Kidney (tissue), 22 donors: ENCODE measurements around the gene GNRHR. TPM values are rescaled to one million over a fixed set of nuclear protein-coding genes. Genes with fewer than 3 reads are reported as not detected.

Experiments
- DNase-seq, 5 donors: peaks; one replicate each; pipeline ENCODE4 v3.0.0-alpha.2; 2013 to 2020
- FAIRE-seq: peaks from 2 replicates; lab custom pipeline; 2012; peaks lifted over from hg19 to GRCh38; lab: Jason Lieb, UNC
- H3K27ac ChIP-seq, 2 donors: one replicate each; pipeline ENCODE4 v1.7.0; 2013; ENCODE audit warnings: low read depth in 2 of 2, low read length in 2 of 2, inconsistent platforms in 1 of 2
- H3K27me3 ChIP-seq: one replicate; pipeline ENCODE4 v1.7.1; 2013; ENCODE audit warnings: low read length, inconsistent platforms; ENCODE audit not compliant: control insufficient read depth, insufficient read depth
- H3K36me3 ChIP-seq, 3 donors: one replicate each; pipeline versions ENCODE4 v1.7.0 to v1.7.1; 2013; ENCODE audit warnings: low read length in 3 of 3, control low read depth in 1 of 3, inconsistent platforms in 1 of 3; ENCODE audit not compliant: insufficient read depth in 3 of 3, control insufficient read depth in 2 of 3
- H3K4me1 ChIP-seq, 3 donors: one replicate each; pipeline versions ENCODE4 v1.7.0 to v1.7.1; 2013; ENCODE audit warnings: low read length in 3 of 3, inconsistent platforms in 1 of 3, low read depth in 1 of 3; ENCODE audit not compliant: control insufficient read depth in 2 of 3, insufficient read depth in 2 of 3
- H3K4me3 ChIP-seq, 3 donors: one replicate each; pipeline versions ENCODE4 v1.7.0 to v1.8.1; 2013; ENCODE audit warnings: low read length in 3 of 3, control low read depth in 1 of 3, inconsistent platforms in 1 of 3
- H3K9ac ChIP-seq, 3 donors: one replicate each; pipeline versions ENCODE4 v1.7.0 to v1.7.1; 2013; ENCODE audit warnings: low read length in 3 of 3, control low read depth in 1 of 3, inconsistent platforms in 1 of 3
- H3K9me3 ChIP-seq, 3 donors: one replicate each; pipeline versions ENCODE4 v1.7.0 to v1.7.1; 2013; ENCODE audit warnings: low read length in 3 of 3, control low read depth in 1 of 3, inconsistent platforms in 1 of 3; ENCODE audit not compliant: control insufficient read depth in 2 of 3, insufficient read depth in 1 of 3
- CTCF ChIP-seq: IDR thresholded peaks from 3 replicates; pipeline ENCODE4 v1.5.1; 2012; ENCODE audit warnings: mild to moderate bottlenecking, moderate library complexity, borderline replicate concordance; ENCODE audit not compliant: insufficient read depth; ENCODE audit errors: extremely low read depth
- intact Hi-C: fragments of 100-400 bp; cut with DNase I; formaldehyde crosslinking; loops from one replicate; pipeline ENCODE4 v1.11.1; 2022
- long read RNA-seq, 10 donors: library from polyadenylated mRNA in 1 of 10; unstranded in 1 of 10; transcript quantifications; one replicate each; pipeline ENCODE4 v2.0.0 and lab custom pipeline, GENCODE V29; 2021 to 2026
- polyA plus RNA-seq: library from polyadenylated mRNA; stranded (reverse); fragments of 350-450 nt; fragmentation: Illumina TruSeq; extraction: RNeasy Lipid Tissue Mini Kit (QIAGEN cat#74804); gene quantifications from one replicate; pipeline ENCODE4 v1.2.3, GENCODE V29; 2014; ENCODE audit warnings: low read depth, low replicate concordance; ENCODE audit not compliant: insufficient read depth
- total RNA-seq: library from RNA; stranded (reverse); fragmentation: NEBNext Ultra II Directional; extraction: Animal tissue kit (Norgen Biotek cat#: 25700); gene quantifications from one replicate; pipeline ENCODE4 v1.2.1, GENCODE V29; 2021
- donor health status: control.
- donor health status: control.
- donor health status: control.
- donor health status: control.
- donor health status: control.
- donor health status: DM: yes; HTN: yes; CAD: no.
- donor health status: Normal renal cell carcinoma (clear cell type).

GNRHR gene, protein sequence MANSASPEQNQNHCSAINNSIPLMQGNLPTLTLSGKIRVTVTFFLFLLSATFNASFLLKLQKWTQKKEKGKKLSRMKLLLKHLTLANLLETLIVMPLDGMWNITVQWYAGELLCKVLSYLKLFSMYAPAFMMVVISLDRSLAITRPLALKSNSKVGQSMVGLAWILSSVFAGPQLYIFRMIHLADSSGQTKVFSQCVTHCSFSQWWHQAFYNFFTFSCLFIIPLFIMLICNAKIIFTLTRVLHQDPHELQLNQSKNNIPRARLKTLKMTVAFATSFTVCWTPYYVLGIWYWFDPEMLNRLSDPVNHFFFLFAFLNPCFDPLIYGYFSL
- total RNA-seq (not detected), polyA plus RNA-seq (not detected)
- long read RNA-seq, donor 1, result 0 reads
- long read RNA-seq, donor 2, result 0 reads
- long read RNA-seq, donor 3, result 0 reads
- long read RNA-seq, donor 4, result 0 reads
- long read RNA-seq, donor 5, result 0 reads
- long read RNA-seq, donor 6, result 0 reads
- long read RNA-seq, donor 7, result 0 reads
- long read RNA-seq, donor 8, result 0 reads
- long read RNA-seq, donor 9, result 0 reads
- long read RNA-seq, donor 10, result 0 reads

- Histone ChIP-seq H3K4me3 (no peak within 1 kb of the TSS), H3K27ac (no peak within 1 kb of the TSS), H3K36me3 (no peaks in the 10 kb centered on the region), H3K27me3 (no peaks in the 10 kb centered on the region), H3K4me1 (no peaks in the 10 kb centered on the region), H3K9me3 (no peaks in the 10 kb centered on the region), H3K9ac (no peak within 1 kb of the TSS)
- DNase-seq, result no peak
- FAIRE-seq, result no peak
- intact Hi-C loops, result no loop called here
- no peak for TF ChIP-seq CTCF
Measured at GRCh38 chr4:67754288-67754687, at the start of gene GNRHR. TSS of gene GNRHR (minus strand) at chr4:67754388. CDS start at chr4:67754335, 53 bp downstream.

DNA sequence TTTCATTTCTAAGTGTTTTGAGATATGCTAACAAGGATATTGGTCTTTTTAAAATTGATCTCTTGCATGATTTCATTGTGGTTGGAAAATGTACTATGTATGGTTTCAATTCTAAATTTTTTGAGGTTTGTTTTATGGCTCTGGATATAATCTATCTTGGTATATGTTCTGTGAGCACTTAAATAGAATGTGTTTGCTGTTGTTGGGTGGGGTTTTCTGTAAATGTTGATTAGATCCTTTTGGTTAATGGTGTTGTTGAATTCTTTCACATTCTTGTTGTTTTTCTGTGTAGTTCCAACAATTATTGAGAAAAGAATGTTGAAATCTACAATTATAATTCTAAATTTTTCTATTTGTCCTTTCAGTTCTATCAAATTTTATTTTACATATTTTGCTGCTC is 42.6 kb upstream of the GNRHR start:
- DNase-seq (no peak), FAIRE-seq (no peak)
- Histone ChIP-seq H3K4me3 (no peak overlapping the region), H3K4me1 (no peaks in the 10 kb centered on the region), H3K27ac (no peak overlapping the region), H3K36me3 (no peaks in the 10 kb centered on the region), H3K9me3 (no peaks in the 10 kb centered on the region), H3K27me3 (no peaks in the 10 kb centered on the region), H3K9ac (no peak overlapping the region)
- intact Hi-C loops, result no loop called here
- TF ChIP-seq CTCF, result no peak

DNA sequence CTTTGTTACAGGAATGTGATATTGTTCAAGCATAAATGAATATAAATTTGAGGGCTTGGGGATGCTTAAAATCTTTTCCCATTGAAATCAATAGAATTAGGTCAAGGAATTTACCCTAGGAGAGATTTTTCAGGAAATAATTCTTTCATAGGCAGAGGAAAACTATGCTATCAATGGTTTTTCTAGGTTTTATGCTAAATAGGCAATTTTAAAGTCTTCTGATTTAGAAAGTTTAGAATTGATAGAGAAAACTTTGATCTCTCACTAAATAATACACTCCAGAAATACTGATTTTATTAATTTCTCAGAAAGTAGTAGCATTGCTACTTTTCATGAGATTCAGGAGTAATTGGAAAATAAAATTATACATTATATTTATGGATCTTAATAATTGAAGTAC is 36.5 kb upstream of the GNRHR start:
- no peak for TF ChIP-seq CTCF
- FAIRE-seq (no peak), DNase-seq (no peak)
- no peak overlapping the region for H3K27ac ChIP-seq
- H3K27me3 ChIP-seq, result no peaks in the 10 kb centered on the region
- no peak overlapping the region for H3K4me3 ChIP-seq
- H3K4me1 ChIP-seq, result no peaks in the 10 kb centered on the region
- H3K36me3 ChIP-seq, result no peaks in the 10 kb centered on the region
- H3K9ac ChIP-seq, result no peak overlapping the region
- intact Hi-C loops, result no loop called here
- no peaks in the 10 kb centered on the region for H3K9me3 ChIP-seq
